HepG2 (cell line): Measurements from ENCODE around the gene TIFAB. TPM values are rescaled to one million over a fixed set of nuclear protein-coding genes. Genes with fewer than 3 reads are reported as not detected.
A peak's percentile ranks its signal among the peaks of the same experiment; 100 is the strongest.

Experiments
- AKAP8 ChIP-seq: sonication (generic); formaldehyde crosslinking; IDR thresholded peaks from 2 replicates; pipeline ENCODE4 v1.5.1; 2020; ENCODE audit warnings: mild to moderate bottlenecking, missing genetic modification reagents
- ATAD3A ChIP-seq: sonication (generic); formaldehyde crosslinking; IDR thresholded peaks from 2 replicates; pipeline ENCODE4 v1.4.0; 2020; ENCODE audit warnings: missing genetic modification reagents
- GATA4 ChIP-seq: sonication (generic); IDR thresholded peaks from 2 replicates; pipeline ENCODE4 v1.6.1; 2016; ENCODE audit warnings: antibody characterized with exemption, low read depth, borderline replicate concordance
- HDAC1 ChIP-seq: sonication (generic); formaldehyde crosslinking; IDR thresholded peaks from 2 replicates; pipeline ENCODE4 v1.5.1; 2020; ENCODE audit warnings: mild to moderate bottlenecking, missing genetic modification reagents
- HOXA9 ChIP-seq: sonication (generic); formaldehyde crosslinking; IDR thresholded peaks from 2 replicates; pipeline ENCODE4 v1.8.1; 2022; ENCODE audit warnings: missing genetic modification reagents, mild to moderate bottlenecking, moderate library complexity, borderline replicate concordance
- KLF16 ChIP-seq, 2 experiments: sonication (generic) in 1 of 2; formaldehyde crosslinking in 1 of 2; IDR thresholded peaks; 2 replicates each; pipeline versions ENCODE4 v1.6.1 to v1.8.0; 2016 to 2023; ENCODE audit warnings: missing genetic modification reagents in 2 of 2, missing compliant biosample characterization in 1 of 2
- MTF2 ChIP-seq: sonication (generic); formaldehyde crosslinking; IDR thresholded peaks from 2 replicates; pipeline ENCODE4 v1.5.0; 2020; ENCODE audit warnings: missing genetic modification reagents, borderline replicate concordance
- SALL1 ChIP-seq: sonication (generic); formaldehyde crosslinking; IDR thresholded peaks from 2 replicates; pipeline ENCODE4 v1.8.0; 2022; ENCODE audit warnings: mild to moderate bottlenecking, missing genetic modification reagents
- TEAD2 ChIP-seq: sonication (generic); formaldehyde crosslinking; IDR thresholded peaks from 2 replicates; pipeline ENCODE4 v1.9.0; 2021; ENCODE audit warnings: missing genetic modification reagents
- ZFP62 ChIP-seq: sonication (generic); formaldehyde crosslinking; IDR thresholded peaks from 2 replicates; pipeline ENCODE4 v1.4.0; 2020; ENCODE audit warnings: missing genetic modification reagents
- ZKSCAN5 ChIP-seq: sonication (generic); formaldehyde crosslinking; IDR thresholded peaks from 2 replicates; pipeline ENCODE4 v1.5.1; 2020; ENCODE audit warnings: mild to moderate bottlenecking, missing genetic modification reagents
- ZNF333 ChIP-seq: sonication (generic); formaldehyde crosslinking; IDR thresholded peaks from 2 replicates; pipeline ENCODE4 v1.4.0; 2020; ENCODE audit warnings: mild to moderate bottlenecking, missing genetic modification reagents, borderline replicate concordance
- ZNF441 ChIP-seq: sonication (generic); formaldehyde crosslinking; IDR thresholded peaks from 2 replicates; pipeline ENCODE4 v1.7.0; 2021; ENCODE audit warnings: missing genetic modification reagents, borderline replicate concordance
- ZNF558 ChIP-seq: sonication (generic); formaldehyde crosslinking; IDR thresholded peaks from 2 replicates; pipeline ENCODE4 v1.9.0; 2022; ENCODE audit warnings: mild to moderate bottlenecking, missing genetic modification reagents, borderline replicate concordance
- ZNF616 ChIP-seq: sonication (generic); formaldehyde crosslinking; IDR thresholded peaks from 2 replicates; pipeline ENCODE4 v1.5.0; 2020; ENCODE audit warnings: low read depth, mild to moderate bottlenecking, missing genetic modification reagents
- polyA plus RNA-seq, 8 experiments: library from polyadenylated mRNA; depleted of rRNA in 3 of 8; stranded (reverse) in 7 of 8; unstranded in 1 of 8; fragments of >200 nt; fragmentation: Illumina TruSeq in 4 of 8; extraction: Trizol in 4 of 8; gene quantifications; 2 replicates each; pipeline versions ENCODE4 v1.2.1 to v1.2.3, GENCODE V29; 2011 to 2016; ENCODE audit warnings: low read depth in 4 of 8, missing spikeins in 1 of 8, mixed read lengths in 1 of 8; ENCODE audit not compliant: insufficient read depth in 1 of 8
- total RNA-seq, 5 experiments: library from RNA; depleted of rRNA; stranded (reverse); fragments of >200 nt; fragmentation: Illumina TruSeq; extraction: Trizol; gene quantifications; 2 replicates each; pipeline ENCODE4 v1.2.3, GENCODE V29; 2016; ENCODE audit warnings: low read depth in 1 of 5
- TF ChIP-seq, protein P1 (sequence below): sonication (generic); formaldehyde crosslinking; IDR thresholded peaks from 2 replicates; pipeline ENCODE4 v1.5.1; 2020; ENCODE audit warnings: mild to moderate bottlenecking, missing genetic modification reagents, moderate library complexity
- TF ChIP-seq, protein P2 (sequence below), 2 experiments: sonication (generic) in 1 of 2; formaldehyde crosslinking in 1 of 2; IDR thresholded peaks; 2 replicates each; pipeline versions ENCODE4 v1.5.1 to v1.6.1; 2011 to 2020; ENCODE audit warnings: borderline replicate concordance in 1 of 2, low read depth in 1 of 2, low read length in 1 of 2, mild to moderate bottlenecking in 1 of 2, missing genetic modification reagents in 1 of 2, moderate library complexity in 1 of 2
- TF ChIP-seq, protein P3 (sequence below): sonication (generic); formaldehyde crosslinking; IDR thresholded peaks from 2 replicates; pipeline ENCODE4 v1.5.1; 2020; ENCODE audit warnings: missing genetic modification reagents, mild to moderate bottlenecking, borderline replicate concordance
- TF ChIP-seq, protein P4 (sequence below): sonication (generic); formaldehyde crosslinking; IDR thresholded peaks from 2 replicates; pipeline ENCODE4 v1.5.1; 2020; ENCODE audit warnings: mild to moderate bottlenecking, missing genetic modification reagents, borderline replicate concordance

Gene TIFAB
- total and polyA plus RNA-seq, 2 of the 13 experiments (the other 11 are each of a cell fraction or from before 2014, with no cell fraction given) = not detected

DNA sequence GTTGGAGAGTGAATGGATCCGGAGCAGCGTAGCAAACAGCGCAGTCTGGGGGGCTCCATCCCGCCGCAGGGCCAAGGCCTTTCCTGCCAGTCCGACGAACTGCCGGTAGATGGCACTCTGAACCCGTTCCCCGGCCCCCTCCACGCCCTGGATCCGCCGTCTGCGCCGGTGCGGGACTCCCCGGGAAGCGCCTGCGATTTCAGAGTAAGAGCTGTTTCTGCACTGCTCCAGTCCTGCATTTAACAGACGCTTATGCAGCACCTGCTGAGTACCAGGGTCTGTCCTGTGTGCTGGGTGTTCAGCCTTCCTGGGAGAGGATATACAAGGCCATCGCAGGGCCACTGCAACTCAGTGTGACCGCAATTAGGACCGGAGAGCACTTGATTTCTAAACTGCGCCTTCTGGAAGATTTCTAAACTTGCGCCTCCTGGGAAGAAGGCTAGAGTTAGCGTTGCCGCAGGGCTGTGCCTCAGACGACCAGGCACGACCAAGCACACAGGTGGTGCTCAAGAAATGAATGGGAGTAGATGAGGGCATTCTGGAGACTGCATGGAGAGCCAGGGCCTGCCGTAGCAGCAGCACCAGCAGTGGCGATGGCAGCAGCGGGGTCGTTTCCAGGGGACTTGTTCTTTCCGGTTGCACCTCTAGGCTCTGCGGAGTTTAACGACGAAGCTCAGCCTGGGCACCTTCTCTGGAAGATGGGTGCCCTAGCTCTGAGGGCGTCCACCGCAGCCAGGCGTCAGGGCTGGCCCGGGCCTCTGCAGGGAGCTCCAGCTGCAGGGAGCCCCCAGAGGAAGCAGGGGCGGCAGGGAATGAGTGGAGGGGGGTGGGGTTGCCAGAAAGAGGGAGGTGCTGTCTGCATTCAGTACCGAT, 14.3 kb upstream of the TIFAB start (continued):
- no peak for TF ChIP-seq ZNF441 (CRISPR knock-in tag)
- no peak for TF ChIP-seq ZNF558 (CRISPR knock-in tag)
- TF ChIP-seq ATAD3A (CRISPR knock-in tag) = no peak
- TF ChIP-seq, protein P1, sequence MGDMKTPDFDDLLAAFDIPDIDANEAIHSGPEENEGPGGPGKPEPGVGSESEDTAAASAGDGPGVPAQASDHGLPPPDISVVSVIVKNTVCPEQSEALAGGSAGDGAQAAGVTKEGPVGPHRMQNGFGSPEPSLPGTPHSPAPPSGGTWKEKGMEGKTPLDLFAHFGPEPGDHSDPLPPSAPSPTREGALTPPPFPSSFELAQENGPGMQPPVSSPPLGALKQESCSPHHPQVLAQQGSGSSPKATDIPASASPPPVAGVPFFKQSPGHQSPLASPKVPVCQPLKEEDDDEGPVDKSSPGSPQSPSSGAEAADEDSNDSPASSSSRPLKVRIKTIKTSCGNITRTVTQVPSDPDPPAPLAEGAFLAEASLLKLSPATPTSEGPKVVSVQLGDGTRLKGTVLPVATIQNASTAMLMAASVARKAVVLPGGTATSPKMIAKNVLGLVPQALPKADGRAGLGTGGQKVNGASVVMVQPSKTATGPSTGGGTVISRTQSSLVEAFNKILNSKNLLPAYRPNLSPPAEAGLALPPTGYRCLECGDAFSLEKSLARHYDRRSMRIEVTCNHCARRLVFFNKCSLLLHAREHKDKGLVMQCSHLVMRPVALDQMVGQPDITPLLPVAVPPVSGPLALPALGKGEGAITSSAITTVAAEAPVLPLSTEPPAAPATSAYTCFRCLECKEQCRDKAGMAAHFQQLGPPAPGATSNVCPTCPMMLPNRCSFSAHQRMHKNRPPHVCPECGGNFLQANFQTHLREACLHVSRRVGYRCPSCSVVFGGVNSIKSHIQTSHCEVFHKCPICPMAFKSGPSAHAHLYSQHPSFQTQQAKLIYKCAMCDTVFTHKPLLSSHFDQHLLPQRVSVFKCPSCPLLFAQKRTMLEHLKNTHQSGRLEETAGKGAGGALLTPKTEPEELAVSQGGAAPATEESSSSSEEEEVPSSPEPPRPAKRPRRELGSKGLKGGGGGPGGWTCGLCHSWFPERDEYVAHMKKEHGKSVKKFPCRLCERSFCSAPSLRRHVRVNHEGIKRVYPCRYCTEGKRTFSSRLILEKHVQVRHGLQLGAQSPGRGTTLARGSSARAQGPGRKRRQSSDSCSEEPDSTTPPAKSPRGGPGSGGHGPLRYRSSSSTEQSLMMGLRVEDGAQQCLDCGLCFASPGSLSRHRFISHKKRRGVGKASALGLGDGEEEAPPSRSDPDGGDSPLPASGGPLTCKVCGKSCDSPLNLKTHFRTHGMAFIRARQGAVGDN (CRISPR knock-in tag) = peak; percentile 47
- TF ChIP-seq, protein P2, sequence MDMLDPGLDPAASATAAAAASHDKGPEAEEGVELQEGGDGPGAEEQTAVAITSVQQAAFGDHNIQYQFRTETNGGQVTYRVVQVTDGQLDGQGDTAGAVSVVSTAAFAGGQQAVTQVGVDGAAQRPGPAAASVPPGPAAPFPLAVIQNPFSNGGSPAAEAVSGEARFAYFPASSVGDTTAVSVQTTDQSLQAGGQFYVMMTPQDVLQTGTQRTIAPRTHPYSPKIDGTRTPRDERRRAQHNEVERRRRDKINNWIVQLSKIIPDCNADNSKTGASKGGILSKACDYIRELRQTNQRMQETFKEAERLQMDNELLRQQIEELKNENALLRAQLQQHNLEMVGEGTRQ (IDR thresholded peaks at IDR 0.05; ENCODE audit: low read depth, low read length) = no peak
- TF ChIP-seq, protein P2 (CRISPR knock-in tag; IDR thresholded peaks at IDR 0.05; ENCODE audit: borderline replicate concordance) = no peak
- TF ChIP-seq, protein P3, sequence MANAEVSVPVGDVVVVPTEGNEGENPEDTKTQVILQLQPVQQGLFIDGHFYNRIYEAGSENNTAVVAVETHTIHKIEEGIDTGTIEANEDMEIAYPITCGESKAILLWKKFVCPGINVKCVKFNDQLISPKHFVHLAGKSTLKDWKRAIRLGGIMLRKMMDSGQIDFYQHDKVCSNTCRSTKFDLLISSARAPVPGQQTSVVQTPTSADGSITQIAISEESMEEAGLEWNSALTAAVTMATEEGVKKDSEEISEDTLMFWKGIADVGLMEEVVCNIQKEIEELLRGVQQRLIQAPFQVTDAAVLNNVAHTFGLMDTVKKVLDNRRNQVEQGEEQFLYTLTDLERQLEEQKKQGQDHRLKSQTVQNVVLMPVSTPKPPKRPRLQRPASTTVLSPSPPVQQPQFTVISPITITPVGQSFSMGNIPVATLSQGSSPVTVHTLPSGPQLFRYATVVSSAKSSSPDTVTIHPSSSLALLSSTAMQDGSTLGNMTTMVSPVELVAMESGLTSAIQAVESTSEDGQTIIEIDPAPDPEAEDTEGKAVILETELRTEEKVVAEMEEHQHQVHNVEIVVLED (CRISPR knock-in tag) = no peak
- TF ChIP-seq KLF16 (CRISPR knock-in tag; IDR thresholded peaks at IDR 0.05) = 0 out of 4 replicates have a peak, but pooled peaks of 1 of the 2 experiments have one; percentile 32
- TF ChIP-seq ZFP62 = no peak
- TF ChIP-seq, protein P4, sequence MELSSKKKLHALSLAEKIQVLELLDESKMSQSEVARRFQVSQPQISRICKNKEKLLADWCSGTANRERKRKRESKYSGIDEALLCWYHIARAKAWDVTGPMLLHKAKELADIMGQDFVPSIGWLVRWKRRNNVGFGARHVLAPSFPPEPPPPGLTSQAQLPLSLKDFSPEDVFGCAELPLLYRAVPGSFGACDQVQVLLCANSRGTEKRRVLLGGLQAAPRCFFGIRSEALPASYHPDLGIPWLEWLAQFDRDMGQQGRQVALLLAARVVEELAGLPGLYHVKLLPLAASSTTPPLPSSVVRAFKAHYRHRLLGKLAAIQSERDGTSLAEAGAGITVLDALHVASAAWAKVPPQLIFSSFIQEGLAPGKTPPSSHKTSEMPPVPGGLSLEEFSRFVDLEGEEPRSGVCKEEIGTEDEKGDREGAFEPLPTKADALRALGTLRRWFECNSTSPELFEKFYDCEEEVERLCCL (CRISPR knock-in tag) = no peak
- 0 out of 2 replicates have a peak, but pooled peaks have one; percentile 65 for TF ChIP-seq MTF2 (CRISPR knock-in tag)
- TF ChIP-seq SALL1 = peak; percentile 32; the same call in 1 of the 2 replicates
- no peak for TF ChIP-seq AKAP8
- no peak for TF ChIP-seq ZNF333 (CRISPR knock-in tag)
- no peak for TF ChIP-seq HOXA9 (CRISPR knock-in tag)
- no peak for TF ChIP-seq ZKSCAN5 (CRISPR knock-in tag)
- TF ChIP-seq HDAC1 (CRISPR knock-in tag) = no peak
- TF ChIP-seq ZNF616 = no peak
- no peak for TF ChIP-seq TEAD2 (CRISPR knock-in tag)
- TF ChIP-seq GATA4 = no peak
